Naive B cell (primary cell): ENCODE data around the gene SMOC2. TPM values are rescaled to one million over a fixed set of nuclear protein-coding genes. Genes with fewer than 3 reads are reported as not detected.

Source experiments
- ATAC-seq, 2 donors: fragments of 150-1000 bp; cut with Tn5 transposase; 2 replicates each; pipeline ENCODE4 v1.10.0; 2021; ENCODE audit warnings: low read depth in 2 of 2, mild to moderate bottlenecking in 2 of 2, moderate library complexity in 2 of 2
- DNase-seq: peaks from one replicate; pipeline ENCODE4 v3.0.0; 2022
- H3K27ac Mint-ChIP-seq, 6 donors: one replicate each; pipeline ENCODE4 v1.8.0; 2020 to 2022; ENCODE audit warnings: mild to moderate bottlenecking in 6 of 6, mixed read lengths in 6 of 6, moderate library complexity in 5 of 6, inconsistent platforms in 2 of 6
- H3K27me3 Mint-ChIP-seq, 3 donors: one replicate each; pipeline ENCODE4 v1.8.0; 2021 to 2022; ENCODE audit warnings: mixed read lengths in 3 of 3, mild to moderate bottlenecking in 1 of 3
- H3K36me3 Mint-ChIP-seq, 2 donors: one replicate each; pipeline ENCODE4 v1.8.0; 2020 to 2022; ENCODE audit warnings: mixed read lengths in 2 of 2, inconsistent platforms in 1 of 2, mild to moderate bottlenecking in 1 of 2
- H3K4me1 Mint-ChIP-seq, 3 donors: one replicate each; pipeline ENCODE4 v1.8.0; 2020 to 2022; ENCODE audit warnings: mixed read lengths in 3 of 3, inconsistent platforms in 1 of 3, mild to moderate bottlenecking in 1 of 3, moderate library complexity in 1 of 3
- H3K4me3 Mint-ChIP-seq, 8 donors: one replicate each; pipeline ENCODE4 v1.8.0; 2020 to 2022; ENCODE audit warnings: mild to moderate bottlenecking in 8 of 8, mixed read lengths in 8 of 8, moderate library complexity in 8 of 8, inconsistent platforms in 2 of 8
- H3K9me3 Mint-ChIP-seq, 7 donors: one replicate each; pipeline ENCODE4 v1.8.0; 2020 to 2022; ENCODE audit warnings: mixed read lengths in 7 of 7, mild to moderate bottlenecking in 5 of 7, inconsistent platforms in 2 of 7, moderate library complexity in 1 of 7
- polyA plus RNA-seq, 6 donors: library from polyadenylated mRNA; unstranded; fragments of 300-500 nt; fragmentation: Illumina TruSeq; gene quantifications; one replicate each; pipeline ENCODE4 v1.2.3, GENCODE V29; 2021; ENCODE audit warnings: low read depth in 6 of 6

Gene SMOC2
- polyA plus RNA-seq, 6 donors from 2014 or later, result 0.12 to 0.34 (median 0.13) TPM; not detected in 2

DNA sequence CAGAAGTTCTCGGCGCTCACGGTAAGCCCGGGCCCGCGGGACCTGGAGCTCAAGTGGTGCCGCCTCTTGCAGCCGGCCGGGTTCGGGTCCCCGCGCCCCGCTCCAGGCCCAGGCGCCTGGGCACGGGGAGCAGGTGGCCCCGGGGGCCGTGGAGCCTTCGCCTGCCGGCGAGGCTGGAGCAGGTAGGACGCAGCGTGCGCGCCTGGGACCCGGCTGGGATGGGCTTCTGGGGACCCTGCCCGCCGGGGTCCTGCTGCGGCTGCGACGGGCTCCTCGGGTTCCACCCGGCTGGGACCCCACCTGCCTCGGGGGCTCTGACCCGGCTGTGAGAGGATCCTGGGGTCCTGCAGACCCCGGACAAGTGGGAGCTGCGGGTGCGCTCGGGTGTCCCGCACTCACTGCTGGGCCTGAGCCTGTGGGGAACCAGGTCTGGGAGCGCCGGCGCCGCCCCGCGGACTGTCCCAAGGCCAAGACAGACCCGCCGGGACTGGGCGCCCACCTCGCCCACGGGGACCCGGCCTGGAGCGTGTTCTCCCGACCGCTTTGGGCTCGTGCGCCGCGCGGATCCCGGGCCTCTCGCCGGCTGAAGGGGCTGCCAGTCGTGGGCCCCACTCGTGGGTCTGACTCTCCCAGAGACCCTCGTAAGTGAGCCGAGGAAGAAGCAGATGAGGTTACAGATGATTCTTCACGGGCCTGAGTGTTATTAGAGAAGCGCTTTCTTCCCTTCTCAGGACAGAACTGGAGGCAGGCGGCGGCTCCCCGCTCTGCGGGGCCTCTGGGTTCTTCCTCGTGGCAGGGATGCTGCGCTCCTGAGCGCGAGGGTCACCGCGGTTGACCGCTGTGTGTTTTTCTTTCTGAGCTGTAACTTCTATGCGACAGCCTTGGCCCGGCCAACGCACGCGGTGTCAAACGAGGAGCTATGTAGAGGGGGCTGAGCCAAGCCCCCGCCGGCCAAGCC lies 729 bp downstream of the SMOC2 start:
- no peak for DNase-seq
- peaks cover 51 to 58% (median 52%) of the 10 kb centered on the region in 3 donors for H3K27me3 Mint-ChIP-seq
- ATAC-seq, result no peak
- H3K36me3 Mint-ChIP-seq, result peaks cover 0 to 6% of the 10 kb centered on the region in 2 donors
- H3K9me3 Mint-ChIP-seq, result peaks cover 0 to 10% (median 0%) of the 10 kb centered on the region in 7 donors
- no peak overlapping the region for H3K4me3 Mint-ChIP-seq
- peaks cover 0 to 3% (median 0%) of the 10 kb centered on the region in 3 donors for H3K4me1 Mint-ChIP-seq
- H3K27ac Mint-ChIP-seq, result no peak overlapping the region

DNA sequence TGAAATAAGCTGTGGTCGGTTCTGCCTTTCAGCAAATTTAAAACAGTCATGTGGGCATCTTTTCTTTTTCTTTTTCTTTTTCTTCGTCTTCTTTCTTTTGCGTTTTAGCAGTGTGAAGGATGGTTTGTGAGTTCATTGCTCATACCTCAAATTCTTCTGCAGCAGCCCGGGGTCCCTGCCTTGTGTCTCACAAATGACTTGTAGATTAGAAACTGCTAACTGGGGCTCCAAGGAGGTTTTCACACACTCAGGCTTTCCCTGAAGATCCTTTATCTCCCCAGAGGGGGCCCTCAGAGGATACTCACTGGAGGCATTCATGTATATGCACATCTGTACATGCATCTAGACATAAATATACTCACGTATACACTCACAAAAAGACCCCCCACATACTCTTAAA lies 1.7 kb downstream of the SMOC2 start:
- Mint-ChIP-seq H3K27ac (no peak overlapping the region), H3K4me3 (peak overlapping the region in 1 of 8 donors; percentile 9), H3K36me3 (peaks cover 0 to 6% of the 10 kb centered on the region in 2 donors), H3K27me3 (peaks cover 47 to 57% (median 48%) of the 10 kb centered on the region in 3 donors), H3K4me1 (peaks cover 0 to 9% (median 0%) of the 10 kb centered on the region in 3 donors), H3K9me3 (peaks cover 0 to 10% (median 0%) of the 10 kb centered on the region in 7 donors)
- ATAC-seq (no peak), DNase-seq (no peak)

DNA sequence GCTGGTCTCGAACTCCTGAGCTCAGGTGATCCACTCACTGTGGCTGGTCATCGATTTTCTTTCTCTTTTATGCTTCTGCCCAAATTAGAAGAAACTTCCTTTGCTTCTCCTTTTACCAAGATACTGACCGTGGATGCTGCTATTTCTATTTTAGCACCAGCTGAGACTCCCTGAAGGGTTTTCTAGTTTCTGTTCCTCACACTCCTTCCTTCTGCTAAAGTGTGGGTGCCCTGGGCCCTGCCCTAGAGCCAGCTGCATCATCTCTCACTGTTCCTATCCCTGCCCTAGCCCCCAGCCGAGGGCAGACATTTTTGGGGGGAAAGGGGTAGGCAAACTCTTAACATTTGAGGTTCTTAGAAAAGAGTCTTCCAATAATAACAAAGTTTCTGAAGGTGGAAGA lies 6.3 kb downstream of the SMOC2 start:
- Mint-ChIP-seq H3K4me3 (no peak overlapping the region), H3K4me1 (peaks cover 0 to 9% (median 0%) of the 10 kb centered on the region in 3 donors), H3K27me3 (peaks cover 40 to 47% (median 45%) of the 10 kb centered on the region in 3 donors), H3K36me3 (peaks cover 0 to 6% of the 10 kb centered on the region in 2 donors), H3K27ac (peak overlapping the region in 5 of 6 donors; percentile 12 to 89 (median 74)), H3K9me3 (peaks cover 0 to 10% (median 0%) of the 10 kb centered on the region in 7 donors)
- DNase-seq (no peak), ATAC-seq (peak; percentile 61 to 84)

DNA sequence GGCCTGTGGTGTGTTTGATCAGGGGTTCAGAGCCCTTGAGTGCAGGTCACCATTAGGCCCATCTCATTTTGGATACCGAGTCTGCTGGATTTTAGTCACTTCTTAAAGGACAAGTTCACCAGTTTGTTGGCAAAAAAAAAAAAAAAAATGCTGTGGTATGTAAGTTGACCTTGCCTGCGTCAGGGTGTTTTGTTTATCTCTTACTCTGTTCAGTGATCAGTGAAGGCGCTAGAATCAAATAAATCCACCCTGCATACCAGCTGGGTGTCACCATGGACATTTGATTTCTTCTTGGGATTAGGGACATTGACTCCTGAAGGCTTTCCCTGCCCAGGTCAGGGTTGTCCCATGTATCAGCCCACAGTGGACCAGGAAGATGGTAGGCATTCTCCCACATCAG lies 6.7 kb downstream of the SMOC2 start:
- peaks cover 0 to 3% of the 10 kb centered on the region in 2 donors for H3K36me3 Mint-ChIP-seq
- peaks cover 0 to 7% (median 0%) of the 10 kb centered on the region in 3 donors for H3K4me1 Mint-ChIP-seq
- no peak overlapping the region for H3K4me3 Mint-ChIP-seq
- H3K27me3 Mint-ChIP-seq, result peaks cover 38 to 44% (median 40%) of the 10 kb centered on the region in 3 donors
- H3K9me3 Mint-ChIP-seq, result peaks cover 0 to 10% (median 0%) of the 10 kb centered on the region in 7 donors
- peak; percentile 49 to 69 for ATAC-seq
- no peak for DNase-seq
- H3K27ac Mint-ChIP-seq, result peak overlapping the region in 4 of 6 donors; percentile 67 to 89 (median 76)

DNA sequence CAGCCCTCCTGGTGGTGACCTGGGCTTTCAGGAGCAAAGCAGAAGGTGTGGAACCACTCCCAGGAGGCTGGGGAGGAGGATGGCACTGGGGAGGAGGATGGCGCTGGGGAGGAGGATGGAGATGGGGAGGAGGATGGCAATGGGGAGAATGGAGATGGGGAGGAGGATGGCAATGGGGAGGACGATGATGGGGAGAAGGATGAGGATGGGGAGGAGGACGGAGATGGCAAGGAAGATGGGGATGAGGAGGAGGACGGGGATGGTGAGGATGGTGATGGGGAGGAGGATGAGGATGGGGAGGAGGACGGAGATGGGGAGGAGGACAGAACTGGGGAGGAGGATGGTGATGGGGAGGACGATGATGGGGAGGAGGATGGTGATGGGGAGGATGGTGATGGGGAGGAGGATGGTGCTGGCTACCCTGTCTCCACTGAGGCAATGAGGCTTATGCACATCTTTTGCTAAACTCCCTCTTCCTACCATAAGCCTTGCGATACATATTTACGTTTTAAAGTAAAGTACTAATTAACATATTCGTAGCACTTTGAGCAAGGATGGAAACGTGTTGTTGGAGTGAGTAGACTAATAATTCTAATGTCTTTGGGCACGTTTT lies 7.4 kb downstream of the SMOC2 start:
- no peaks in the 10 kb centered on the region for H3K36me3 Mint-ChIP-seq
- peaks cover 0 to 10% (median 1%) of the 10 kb centered on the region in 7 donors for H3K9me3 Mint-ChIP-seq
- DNase-seq (no peak), ATAC-seq (no peak)
- H3K27me3 Mint-ChIP-seq, result peaks cover 33 to 39% (median 37%) of the 10 kb centered on the region in 3 donors
- peak overlapping the region in 3 of 6 donors; percentile 28 to 67 (median 43) for H3K27ac Mint-ChIP-seq
- peaks cover 0 to 6% (median 0%) of the 10 kb centered on the region in 3 donors for H3K4me1 Mint-ChIP-seq
- peak overlapping the region in 2 of 8 donors; percentile 6 to 15 for H3K4me3 Mint-ChIP-seq

DNA sequence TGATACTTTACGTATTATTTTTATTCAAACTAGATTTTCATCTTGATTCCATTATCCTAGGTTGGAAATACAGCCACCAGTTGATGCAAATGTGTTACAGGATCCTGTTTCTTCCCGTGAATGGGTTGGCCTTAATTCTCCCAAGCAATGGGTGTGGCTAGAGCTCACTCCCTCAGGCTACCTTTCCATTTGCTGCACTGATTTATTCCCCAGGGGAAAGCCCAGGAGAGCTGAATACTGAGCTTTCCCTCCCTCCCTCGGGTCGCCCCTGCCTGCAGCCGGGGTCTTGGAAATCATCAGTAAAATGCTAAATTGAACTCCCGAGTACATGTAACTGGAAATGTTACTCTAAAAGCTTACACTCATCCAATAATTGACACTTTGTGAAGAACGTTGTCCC lies 9.9 kb downstream of the SMOC2 start:
- no peak overlapping the region for H3K27ac Mint-ChIP-seq
- ATAC-seq (no peak), DNase-seq (no peak)
- peaks cover 20 to 25% (median 21%) of the 10 kb centered on the region in 3 donors for H3K27me3 Mint-ChIP-seq
- H3K36me3 Mint-ChIP-seq, result no peaks in the 10 kb centered on the region
- peaks cover 0 to 6% (median 0%) of the 10 kb centered on the region in 3 donors for H3K4me1 Mint-ChIP-seq
- no peak overlapping the region for H3K4me3 Mint-ChIP-seq
- H3K9me3 Mint-ChIP-seq, result peaks cover 0 to 8% (median 0%) of the 10 kb centered on the region in 7 donors

DNA sequence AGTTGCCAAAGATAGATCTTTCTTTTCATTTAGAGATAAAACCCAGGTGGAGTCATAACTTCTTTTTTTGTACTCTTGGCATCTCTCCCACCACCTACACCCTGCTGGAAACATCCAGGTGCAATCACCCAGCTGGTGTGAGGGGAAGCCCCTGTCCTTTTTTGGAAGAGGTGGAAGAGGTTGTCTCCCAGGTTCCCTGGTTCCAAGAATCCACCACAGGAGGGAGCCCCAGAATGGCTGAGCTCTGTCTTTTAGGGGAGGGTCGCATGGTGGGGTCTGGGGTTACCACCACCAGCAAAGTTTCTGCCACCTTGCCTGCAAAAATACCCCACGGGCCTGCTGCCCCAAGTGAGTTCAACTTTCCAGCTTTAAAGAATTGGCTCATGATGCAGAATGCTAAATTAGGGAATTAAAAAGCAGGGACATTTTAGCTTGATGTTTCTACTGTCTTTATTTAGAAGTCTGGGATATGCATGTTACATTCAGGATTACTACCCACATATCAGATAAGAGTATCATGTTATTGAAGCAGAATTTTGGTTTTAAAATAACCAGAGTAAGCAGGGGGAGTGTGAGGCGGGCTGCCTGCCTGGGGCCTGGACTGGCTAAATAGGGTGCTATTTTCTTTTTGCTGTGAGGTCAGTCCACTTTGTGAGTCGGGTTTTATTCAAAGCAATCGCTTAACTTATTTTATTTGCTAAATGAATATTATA lies 11.0 kb downstream of the SMOC2 start:
- Mint-ChIP-seq H3K36me3 (no peaks in the 10 kb centered on the region), H3K9me3 (peaks cover 0 to 8% (median 0%) of the 10 kb centered on the region in 7 donors), H3K4me3 (no peak overlapping the region), H3K27me3 (peaks cover 20 to 25% (median 21%) of the 10 kb centered on the region in 3 donors), H3K4me1 (peaks cover 0 to 6% (median 0%) of the 10 kb centered on the region in 3 donors), H3K27ac (no peak overlapping the region)
- DNase-seq (no peak), ATAC-seq (no peak)

DNA sequence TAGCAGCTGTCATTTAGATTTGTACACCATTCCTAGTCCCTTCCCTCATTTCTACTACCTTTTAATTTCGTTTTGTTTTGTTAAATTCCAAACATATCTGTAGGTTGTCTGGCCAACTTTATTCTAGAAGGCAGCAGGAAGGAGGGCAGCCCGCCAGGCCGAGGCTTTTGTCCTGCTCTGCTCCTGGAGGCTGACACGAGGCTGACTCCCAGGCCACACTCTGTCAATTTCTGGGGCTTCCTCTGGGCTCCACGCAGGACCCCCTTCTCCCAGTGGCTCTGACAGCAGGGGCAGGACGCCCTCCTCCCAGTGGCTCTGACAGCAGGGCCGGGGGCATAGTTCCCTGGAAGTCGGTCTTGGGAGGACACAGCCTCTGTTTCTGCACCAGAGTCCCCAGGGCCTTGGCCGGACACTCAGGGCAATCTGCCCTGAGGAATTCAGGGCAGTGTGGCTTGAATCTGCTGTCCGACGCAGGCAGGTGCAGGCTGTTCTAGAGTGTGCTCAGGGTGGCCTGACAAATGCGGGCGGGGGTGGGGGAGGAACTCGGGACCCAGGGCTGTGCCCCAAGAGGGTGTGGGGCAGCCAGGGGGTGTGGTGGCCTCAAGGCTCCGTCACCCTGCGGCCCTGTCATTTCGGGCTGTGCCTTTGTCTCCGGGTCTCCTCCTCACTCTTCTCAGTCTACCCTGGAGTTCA lies 11.8 kb downstream of the SMOC2 start:
- H3K27ac Mint-ChIP-seq, result no peak overlapping the region
- no peak for DNase-seq
- H3K4me1 Mint-ChIP-seq, result no peaks in the 10 kb centered on the region
- peaks cover 15 to 20% (median 20%) of the 10 kb centered on the region in 3 donors for H3K27me3 Mint-ChIP-seq
- H3K36me3 Mint-ChIP-seq, result no peaks in the 10 kb centered on the region
- no peak for ATAC-seq
- peaks cover 0 to 8% (median 2%) of the 10 kb centered on the region in 7 donors for H3K9me3 Mint-ChIP-seq
- no peak overlapping the region for H3K4me3 Mint-ChIP-seq

DNA sequence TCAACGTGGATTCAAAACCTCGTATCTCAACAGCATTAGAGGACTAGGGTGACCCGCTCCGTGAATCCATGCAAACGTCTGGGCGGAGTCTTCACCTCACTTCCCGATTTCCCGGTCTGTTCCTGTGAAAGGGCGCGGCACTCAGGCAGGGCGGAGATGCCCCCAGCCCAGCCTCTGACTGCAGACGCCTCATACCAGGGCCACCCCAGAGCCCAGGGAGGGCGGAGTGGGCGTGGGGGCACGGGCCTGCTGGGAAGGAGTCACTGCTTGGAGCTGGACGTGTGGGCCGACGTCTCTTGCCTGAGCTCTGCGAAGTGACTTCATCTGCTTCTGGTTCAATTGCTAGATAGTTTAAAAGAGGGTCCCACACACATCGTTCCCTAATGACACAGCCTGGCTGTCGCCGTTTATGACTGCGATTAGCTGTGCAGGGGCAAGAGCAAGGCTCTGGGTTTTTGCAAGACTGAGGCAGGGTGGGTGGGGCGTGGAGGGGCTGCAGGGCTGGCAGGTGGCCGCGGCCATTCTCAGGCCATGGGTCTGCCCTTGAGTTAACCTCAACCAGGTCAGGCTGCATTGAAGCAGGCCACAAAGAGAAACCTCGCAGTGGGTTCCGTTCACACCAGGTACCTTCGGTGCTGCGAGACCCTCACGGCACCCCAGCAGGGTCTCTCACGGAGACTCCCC lies 15.0 kb downstream of the SMOC2 start:
- ATAC-seq (no peak), DNase-seq (no peak)
- peaks cover 20 to 26% (median 20%) of the 10 kb centered on the region in 3 donors for H3K27me3 Mint-ChIP-seq
- peaks cover 0 to 11% (median 2%) of the 10 kb centered on the region in 7 donors for H3K9me3 Mint-ChIP-seq
- no peaks in the 10 kb centered on the region for H3K4me1 Mint-ChIP-seq
- H3K27ac Mint-ChIP-seq, result no peak overlapping the region
- no peak overlapping the region for H3K4me3 Mint-ChIP-seq
- H3K36me3 Mint-ChIP-seq, result no peaks in the 10 kb centered on the region

DNA sequence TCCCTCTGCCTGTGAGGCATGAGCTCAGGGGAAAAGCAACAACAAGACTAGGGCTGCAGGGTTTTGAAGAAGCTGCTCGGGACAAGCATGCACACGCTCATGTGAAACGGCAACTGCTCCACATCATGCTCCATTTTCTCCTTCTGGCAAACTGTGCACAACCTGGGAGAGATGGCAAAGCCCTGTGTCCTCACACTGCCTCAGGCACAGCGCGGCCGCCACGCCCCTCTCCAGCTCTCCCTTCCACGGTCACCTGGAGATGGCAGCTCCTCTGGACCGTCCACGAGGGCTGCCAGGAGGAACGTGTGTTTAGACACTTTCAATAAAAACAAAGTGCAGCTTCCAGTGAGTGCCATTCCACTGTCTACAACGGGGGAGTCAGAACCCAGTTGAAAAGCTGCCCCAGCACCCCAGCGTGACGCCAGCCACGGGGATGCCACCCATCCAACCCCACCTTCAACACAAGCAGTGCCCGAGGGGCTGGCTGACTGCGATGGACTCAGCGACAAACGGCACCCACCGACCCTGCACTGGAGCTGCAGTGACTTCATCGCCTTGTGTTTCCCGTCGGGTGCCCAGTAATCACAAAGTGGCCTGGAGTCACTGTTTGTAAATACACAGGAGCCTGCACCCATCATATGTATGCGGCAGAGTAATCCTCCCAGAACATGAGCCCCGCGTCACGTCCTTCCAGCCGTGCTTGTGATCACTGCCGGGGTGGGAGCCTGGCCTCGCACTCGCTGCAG lies 16.1 kb downstream of the SMOC2 start:
- ATAC-seq (no peak), DNase-seq (no peak)
- no peaks in the 10 kb centered on the region for H3K4me1 Mint-ChIP-seq
- peaks cover 12 to 19% (median 12%) of the 10 kb centered on the region in 3 donors for H3K27me3 Mint-ChIP-seq
- no peak overlapping the region for H3K27ac Mint-ChIP-seq
- H3K9me3 Mint-ChIP-seq, result peaks cover 0 to 11% (median 2%) of the 10 kb centered on the region in 7 donors
- H3K36me3 Mint-ChIP-seq, result no peaks in the 10 kb centered on the region
- no peak overlapping the region for H3K4me3 Mint-ChIP-seq

DNA sequence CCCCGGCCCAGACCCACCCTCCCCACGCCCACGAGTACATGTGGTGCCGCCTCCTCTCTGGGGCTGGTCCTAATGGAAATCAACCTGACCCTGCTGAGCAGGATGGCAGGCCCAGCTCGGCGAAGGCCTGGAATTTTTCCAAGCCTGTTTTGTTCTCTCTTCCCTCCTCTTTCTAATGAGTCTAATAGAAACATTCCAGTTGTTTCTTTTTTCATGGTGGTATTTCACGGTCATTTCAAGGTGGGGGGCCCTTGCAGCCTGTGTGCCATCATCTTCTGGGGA lies 16.6 kb downstream of the SMOC2 start:
- ATAC-seq (no peak), DNase-seq (no peak)
- Mint-ChIP-seq H3K9me3 (peaks cover 0 to 11% (median 2%) of the 10 kb centered on the region in 7 donors), H3K4me1 (no peaks in the 10 kb centered on the region), H3K4me3 (no peak overlapping the region), H3K36me3 (no peaks in the 10 kb centered on the region), H3K27ac (no peak overlapping the region), H3K27me3 (peaks cover 12 to 19% (median 12%) of the 10 kb centered on the region in 3 donors)

DNA sequence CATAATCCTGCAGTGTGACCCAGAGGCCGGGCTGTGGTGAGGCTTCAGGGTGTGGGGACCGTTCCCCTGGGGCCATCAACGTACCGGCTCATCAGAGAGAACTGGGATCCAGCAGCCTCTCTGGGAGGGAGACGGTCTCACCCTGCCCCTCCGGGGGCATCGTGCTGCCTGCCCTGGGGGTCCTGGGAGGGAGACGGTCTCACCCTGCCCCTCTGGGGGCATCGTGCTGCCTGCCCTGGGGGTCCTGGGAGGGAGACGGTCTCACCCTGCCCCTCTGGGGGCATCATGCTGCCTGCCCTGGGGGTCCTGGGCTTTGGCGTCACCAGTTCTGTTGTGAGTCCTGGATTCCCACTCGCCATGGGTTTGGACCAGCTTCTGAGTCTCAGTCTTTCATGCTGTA lies 17.1 kb downstream of the SMOC2 start:
- peaks cover 11 to 19% (median 12%) of the 10 kb centered on the region in 3 donors for H3K27me3 Mint-ChIP-seq
- ATAC-seq (no peak), DNase-seq (no peak)
- H3K9me3 Mint-ChIP-seq, result peaks cover 0 to 11% (median 2%) of the 10 kb centered on the region in 7 donors
- no peak overlapping the region for H3K27ac Mint-ChIP-seq
- H3K36me3 Mint-ChIP-seq, result no peaks in the 10 kb centered on the region
- no peak overlapping the region for H3K4me3 Mint-ChIP-seq
- H3K4me1 Mint-ChIP-seq, result no peaks in the 10 kb centered on the region
